Measurements from ENCODE around the gene TBXA2R.
"Not testable (repeated sequence)": the region's sequence is repeated elsewhere in the genome, so short reads cannot be mapped to it uniquely, and the experiment has no call there.

Gene TBXA2R

GRCh38 chr19:3632739-3633558 lies 26.3 kb upstream of the TBXA2R start:
- no peak for TF ChIP-seq POLR2A (IDR thresholded peaks at IDR 0.05; ENCODE audit: low read depth, low read length)
- no peak for FAIRE-seq
- DNase-seq (ENCODE audit: insufficient read length, low spot score): no peak

GRCh38 chr19:3632098-3632497 lies 25.4 kb upstream of the TBXA2R start:
- no peak for FAIRE-seq
- no peak for TF ChIP-seq POLR2A (IDR thresholded peaks at IDR 0.05; ENCODE audit: low read depth, low read length)
- no peak for DNase-seq (ENCODE audit: insufficient read length, low spot score)

GRCh38 chr19:3631053-3631861 lies 24.6 kb upstream of the TBXA2R start:
- no peak for FAIRE-seq
- TF ChIP-seq POLR2A (IDR thresholded peaks at IDR 0.05; ENCODE audit: low read depth, low read length): no peak
- no peak for DNase-seq (ENCODE audit: insufficient read length, low spot score)

GRCh38 chr19:3628766-3629165 lies 22.1 kb upstream of the TBXA2R start:
- FAIRE-seq; DNase-seq (ENCODE audit: insufficient read length, low spot score): not testable (repeated sequence)

- DNase-seq (ENCODE audit: insufficient read length, low spot score): no peak
- FAIRE-seq: no peak
- TF ChIP-seq POLR2A (IDR thresholded peaks at IDR 0.05; ENCODE audit: low read depth, low read length): no peak
Measured at GRCh38 chr19:3627351-3627723, 20.7 kb upstream of the TBXA2R start.

GRCh38 chr19:3626473-3627350 lies 20.0 kb upstream of the TBXA2R start, which contains the start of gene CACTIN:
Gene CACTIN, minus strand, starts transcription at chr19:3626790. Its CDS starts 28 bp downstream, at chr19:3626762.
- FAIRE-seq: peak; percentile 87
- TF ChIP-seq POLR2A (IDR thresholded peaks at IDR 0.05; ENCODE audit: low read depth, low read length): peak; percentile 88
- DNase-seq (ENCODE audit: insufficient read length, low spot score): peak; percentile 100

GRCh38 chr19:3625996-3626472 lies 19.4 kb upstream of the TBXA2R start:
- no peak for FAIRE-seq
- no peak for DNase-seq (ENCODE audit: insufficient read length, low spot score)
- TF ChIP-seq POLR2A (IDR thresholded peaks at IDR 0.05; ENCODE audit: low read depth, low read length): no peak

- no peak for TF ChIP-seq POLR2A (IDR thresholded peaks at IDR 0.05; ENCODE audit: low read depth, low read length)
- no peak for FAIRE-seq
Measured at GRCh38 chr19:3623716-3624115, 17.0 kb upstream of the TBXA2R start.

GRCh38 chr19:3622224-3622623 lies 15.5 kb upstream of the TBXA2R start:
- TF ChIP-seq POLR2A (IDR thresholded peaks at IDR 0.05; ENCODE audit: low read depth, low read length): no peak
- FAIRE-seq: no peak
- no peak for DNase-seq (ENCODE audit: insufficient read length, low spot score)

More at GRCh38 chr19:3623716-3624115, 17.0 kb upstream of the TBXA2R start:
- DNase-seq (ENCODE audit: insufficient read length, low spot score): no peak

- DNase-seq (ENCODE audit: insufficient read length, low spot score) (no peak), FAIRE-seq (no peak)
- TF ChIP-seq POLR2A (IDR thresholded peaks at IDR 0.05; ENCODE audit: low read depth, low read length): no peak
Measured at GRCh38 chr19:3621689-3622088, 15.0 kb upstream of the TBXA2R start.

- DNase-seq (ENCODE audit: insufficient read length, low spot score): no peak
- no peak for TF ChIP-seq POLR2A (IDR thresholded peaks at IDR 0.05; ENCODE audit: low read depth, low read length)
- no peak for FAIRE-seq
Measured at GRCh38 chr19:3620817-3621547, 14.3 kb upstream of the TBXA2R start.

- no peak for FAIRE-seq
- TF ChIP-seq POLR2A (IDR thresholded peaks at IDR 0.05; ENCODE audit: low read depth, low read length): no peak
- DNase-seq (ENCODE audit: insufficient read length, low spot score): no peak
Measured at GRCh38 chr19:3620145-3620816, 13.6 kb upstream of the TBXA2R start.
